ENCODE measurements around the gene ADCYAP1R1. TPM values are rescaled to one million over a fixed set of nuclear protein-coding genes. Genes with fewer than 3 reads are reported as not detected.

ADCYAP1R1 gene
- total RNA-seq, 1 experiment from 2014 or later = 8.9 TPM

- H3K18ac ChIP-seq (ENCODE audit: insufficient read length, low read depth, low read length) = no peak overlapping the region
- no peak overlapping the region for H3K4ac ChIP-seq (ENCODE audit: low read depth, low read length)
- no peak overlapping the region for H2BK5ac ChIP-seq (ENCODE audit: insufficient read length, low read length)
- H3K14ac ChIP-seq (ENCODE audit: insufficient read depth, low read length) = peak overlapping the region; percentile 44
- H3K4me2 ChIP-seq (ENCODE audit: insufficient read depth, insufficient read length, low read length) = peak overlapping the region; percentile 49
- H3K9me3 ChIP-seq (ENCODE audit: control insufficient read depth, low read depth, low read length) = no peaks in the 10 kb centered on the region
- H3K23ac ChIP-seq (ENCODE audit: insufficient read length, low read depth, low read length) = no peak overlapping the region
- no peak for DNase-seq
- Mint-ChIP-seq H3K4me3 (peak overlapping the region; percentile 72 to 87), H3K27ac (no peak overlapping the region), H3K4me1 (peaks cover 29 to 43% of the 10 kb centered on the region in 2 experiments), H3K9me3 (no peaks in the 10 kb centered on the region; a peak in 1 of 5 replicates), H3K27me3 (ENCODE audit: low read depth) (peaks cover 74% of the 10 kb centered on the region), H3K36me3 (ENCODE audit: insufficient read depth in 1 of 3, low read depth in 3 of 3) (no peaks in the 10 kb centered on the region; a peak in 1 of 7 replicates)
- no peak overlapping the region for H4K91ac ChIP-seq (ENCODE audit: insufficient read length, low read depth, low read length)
- peaks cover 11% of the 10 kb centered on the region for H3K23me2 ChIP-seq (ENCODE audit: insufficient read length, low read depth, low read length, poor library complexity, severe bottlenecking)
- no peak; the same call in 2 of the 3 replicates for TF ChIP-seq CTCF (conservative IDR thresholded peaks at IDR 0.05)
- no peak overlapping the region for H3K56ac ChIP-seq (ENCODE audit: insufficient read length, low read depth, low read length)
- 0 out of 2 replicates have a peak, but pooled peaks cover 2% of the 10 kb centered on the region for H3K4me1 ChIP-seq (ENCODE audit: insufficient read depth, low read length)
- no peaks in the 10 kb centered on the region for H4K20me1 ChIP-seq (ENCODE audit: control insufficient read depth, insufficient read depth, insufficient read length)
- no peak overlapping the region for H2BK15ac ChIP-seq (ENCODE audit: low read depth, low read length)
- WGBS (ENCODE audit: extremely low coverage, insufficient read length, low lambda C conversion rate) = no CpG with 5 or more reads among the region's 52 CpGs
- H3K27ac ChIP-seq (ENCODE audit: insufficient read length, low read depth, low read length) = no peak overlapping the region
- H2BK120ac ChIP-seq (ENCODE audit: low read depth, low read length, poor library complexity, severe bottlenecking) = no peak overlapping the region
- H3T11ph ChIP-seq (ENCODE audit: low read length) = no peak overlapping the region
- H3K9ac ChIP-seq (ENCODE audit: extremely low read depth, insufficient read length, low read length) = no peak overlapping the region
- H4K8ac ChIP-seq (replicated peaks; ENCODE audit: insufficient read length, low read depth, low read length) = no peak overlapping the region
- no peak overlapping the region for H2AFZ ChIP-seq (ENCODE audit: low read length)
- H4K5ac ChIP-seq (ENCODE audit: insufficient read length, low read depth, low read length) = no peak overlapping the region
- peaks cover 10% of the 10 kb centered on the region; the same call in 1 of the 2 replicates for H3K27me3 ChIP-seq (ENCODE audit: insufficient read depth, low read length)
- no peaks in the 10 kb centered on the region for H3K79me1 ChIP-seq (ENCODE audit: insufficient read depth, low read depth, low read length, poor library complexity, severe bottlenecking)
- H2BK20ac ChIP-seq (ENCODE audit: low read depth, low read length, poor library complexity, severe bottlenecking) = no peak overlapping the region
- no peaks in the 10 kb centered on the region for H3K79me2 ChIP-seq (ENCODE audit: insufficient read depth, low read length)
- H2AK5ac ChIP-seq (ENCODE audit: insufficient read length, low read length) = no peak overlapping the region
- no peak overlapping the region for H2BK12ac ChIP-seq (ENCODE audit: insufficient read length, low read depth, low read length)
Observed at GRCh38 chr7:31052487-31052840, 356 bp downstream of the ADCYAP1R1 start.
